Activated CD4-positive, CD25-positive, alpha-beta regulatory T cell (primary cell): ENCODE measurements around the gene GALNT1.

ENCODE experiments used
- DNase-seq, 4 experiments: peaks; one replicate each; lab custom pipeline; 2025; lab: John Stamatoyannopoulos, UW

GALNT1 gene

DNA sequence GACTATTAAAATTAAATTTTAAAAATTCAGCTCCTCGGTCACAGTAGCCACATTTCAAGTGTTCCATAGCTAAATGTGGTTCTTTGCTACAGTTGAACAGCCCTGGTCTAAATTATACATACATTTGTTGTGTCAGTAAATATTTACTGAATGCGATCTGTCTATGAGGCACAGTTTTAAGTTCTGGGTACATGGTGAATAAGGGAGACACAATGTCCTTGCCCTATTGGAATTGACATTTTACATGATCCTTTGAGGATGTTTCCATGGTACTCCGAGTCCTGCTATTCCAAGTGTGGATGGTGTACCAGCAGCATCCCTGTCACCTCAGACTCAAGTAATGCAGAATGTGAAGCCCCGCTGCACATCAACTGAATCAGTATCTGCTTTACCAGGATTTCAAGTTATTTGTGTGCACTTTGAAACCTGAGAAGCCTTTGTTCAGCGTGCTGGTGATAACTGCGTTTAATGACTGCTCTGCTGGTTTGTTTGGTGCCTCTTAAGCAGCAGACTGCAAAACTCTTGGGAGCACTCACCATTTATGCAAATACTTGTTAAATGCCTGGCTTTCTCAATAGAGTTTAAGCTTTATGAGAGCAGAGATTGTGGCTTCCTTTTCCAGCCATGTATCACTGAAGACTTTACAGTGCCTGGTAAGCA is 1.5 kb downstream of the GALNT1 start:
- DNase-seq, result no peak

- DNase-seq, result no peak
These were observed 3.2 kb downstream of the GALNT1 start for GRCh38 chr18:35584735-35585134.

DNA sequence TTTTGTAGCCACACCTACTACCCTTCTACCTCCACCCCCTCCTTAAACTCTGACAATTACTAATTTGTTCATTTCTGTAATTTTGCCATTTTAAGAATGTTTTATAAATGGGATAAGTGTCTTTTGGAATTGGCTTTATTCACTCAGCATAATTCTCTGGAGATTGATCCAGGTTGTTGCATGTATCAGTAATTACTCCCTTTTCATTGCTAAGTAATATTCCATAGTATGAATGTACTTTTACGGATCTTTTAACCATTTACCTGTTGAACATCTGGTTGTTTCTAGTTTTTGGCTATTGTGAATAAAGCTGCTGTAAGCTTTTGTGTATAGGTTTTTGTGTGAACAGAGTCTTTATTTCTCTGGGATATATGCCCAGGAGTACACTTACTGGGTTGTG is 4.1 kb downstream of the GALNT1 start:
- no peak for DNase-seq

DNA sequence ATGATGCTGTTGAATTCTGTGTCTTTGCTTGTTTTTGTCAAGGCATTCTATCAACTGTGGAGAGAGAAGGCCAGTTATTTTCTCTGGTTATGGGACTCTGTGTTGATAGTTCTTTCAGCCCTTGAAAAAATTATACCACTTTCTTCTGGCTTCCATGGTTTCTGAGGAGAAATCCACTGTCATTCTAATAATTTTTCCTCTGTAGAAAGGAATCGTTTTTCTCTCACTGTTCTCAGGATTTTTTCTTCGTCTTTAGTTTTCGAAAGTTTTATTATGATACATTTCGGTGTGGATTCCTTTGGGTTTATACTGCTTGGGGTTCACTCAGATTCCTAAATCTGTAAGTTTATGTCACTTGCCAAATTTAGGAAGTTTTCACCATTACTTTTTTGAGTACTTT is 6.6 kb downstream of the GALNT1 start:
- no peak for DNase-seq

GRCh38 chr18:35588995-35589394 is 7.5 kb downstream of the GALNT1 start:
- DNase-seq, result peak in 2 of 4 experiments; percentile 12 to 15

- DNase-seq, result no peak
These were observed 8.0 kb downstream of the GALNT1 start for GRCh38 chr18:35589546-35589945.

GRCh38 chr18:35590935-35591334 is 9.4 kb downstream of the GALNT1 start:
- no peak for DNase-seq

DNA sequence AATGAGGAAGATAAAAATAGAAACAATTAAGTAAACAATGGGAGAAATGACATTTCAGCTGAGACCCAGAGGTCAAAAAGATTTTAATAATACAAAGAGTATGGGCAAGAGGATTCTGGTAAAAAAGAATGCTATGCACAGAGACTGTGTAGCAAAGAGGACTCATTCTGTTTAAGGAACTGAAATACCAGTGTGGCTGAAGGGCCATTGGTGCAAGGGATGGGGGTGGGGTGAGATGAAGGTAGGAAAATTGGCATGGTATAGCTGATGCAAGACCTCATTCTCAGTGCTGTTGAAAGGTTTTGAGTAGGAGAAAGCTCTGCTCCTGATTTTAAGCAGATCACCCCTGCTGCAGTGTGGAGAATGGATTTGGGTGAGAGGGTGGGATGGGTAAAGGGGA is 10.8 kb downstream of the GALNT1 start:
- DNase-seq, result no peak

GRCh38 chr18:35593859-35594258 is 12.3 kb downstream of the GALNT1 start:
- no peak for DNase-seq

DNA sequence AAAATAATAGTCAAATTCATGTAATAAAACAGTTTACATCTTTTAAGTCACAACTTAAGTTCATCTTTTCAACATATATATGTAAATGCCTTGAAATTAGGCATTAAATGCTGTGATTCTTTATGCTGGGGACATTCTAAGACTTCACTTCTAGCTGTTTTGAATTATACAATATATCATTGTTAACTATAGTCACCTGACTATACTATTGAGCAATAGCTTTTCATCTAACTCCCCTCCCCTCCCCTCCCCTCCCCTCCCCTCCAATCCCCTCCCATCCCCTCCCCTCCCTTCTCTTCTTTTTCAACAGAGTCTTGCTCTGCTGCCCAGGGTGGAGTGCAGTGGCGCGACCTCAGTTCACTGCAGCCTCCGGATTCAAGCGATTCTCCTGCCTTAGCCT is 16.2 kb downstream of the GALNT1 start:
- no peak for DNase-seq

DNA sequence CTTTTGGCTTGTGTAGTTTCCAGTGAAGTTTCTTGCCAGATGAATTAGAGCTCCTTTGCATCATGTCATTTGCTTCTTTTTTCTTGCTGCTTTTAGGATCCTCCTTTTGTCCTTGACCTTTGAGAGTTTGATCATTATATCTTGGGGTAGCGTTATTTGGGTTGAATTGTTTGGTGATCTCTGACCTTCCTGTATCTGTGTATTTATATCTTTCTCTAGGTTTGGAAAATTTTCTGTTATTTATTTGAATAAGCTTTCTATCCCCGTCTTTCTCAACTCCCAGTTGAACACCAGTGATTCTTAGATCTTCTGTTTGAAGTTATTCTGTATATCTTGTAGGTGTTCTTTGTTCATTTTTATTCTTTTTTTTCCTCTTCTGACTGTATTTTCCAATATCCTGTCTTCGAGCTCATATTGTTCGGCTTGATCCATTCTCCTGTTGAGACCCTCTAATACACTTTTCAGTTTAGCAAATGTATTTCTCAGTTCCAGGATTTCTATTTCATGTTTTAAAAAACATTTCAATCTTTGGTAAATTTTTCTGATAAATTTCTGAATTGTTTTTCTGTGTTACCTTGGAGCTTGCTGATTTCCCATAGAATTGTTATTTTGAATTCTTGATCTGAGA is 20.8 kb downstream of the GALNT1 start:
- DNase-seq, result no peak

DNA sequence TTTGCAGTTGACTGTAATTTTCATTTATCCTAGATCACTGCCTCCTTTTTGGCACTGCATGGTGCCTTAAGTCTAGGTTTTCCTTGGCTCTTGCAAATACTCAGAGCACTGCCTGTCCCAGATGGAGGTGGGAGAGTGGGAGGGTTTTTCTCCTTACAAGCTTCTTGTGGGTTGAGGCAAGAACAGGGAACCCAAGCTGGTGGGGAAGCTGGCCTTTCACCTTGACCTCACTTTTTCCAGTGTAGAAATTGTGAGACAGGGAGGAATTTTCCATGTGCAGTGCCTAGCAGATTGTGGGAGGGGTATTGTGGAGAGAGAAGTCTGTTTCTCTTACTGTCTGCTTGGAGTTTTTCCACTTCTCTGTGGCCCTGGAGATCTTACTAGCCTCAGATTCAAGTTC is 21.5 kb downstream of the GALNT1 start:
- no peak for DNase-seq

- DNase-seq, result no peak
These were observed 22.0 kb downstream of the GALNT1 start for GRCh38 chr18:35603528-35603927.

- no peak for DNase-seq
These were observed 22.8 kb downstream of the GALNT1 start for GRCh38 chr18:35604369-35604768.

GRCh38 chr18:35605686-35606417 is 24.3 kb downstream of the GALNT1 start:
- DNase-seq, result no peak

DNA sequence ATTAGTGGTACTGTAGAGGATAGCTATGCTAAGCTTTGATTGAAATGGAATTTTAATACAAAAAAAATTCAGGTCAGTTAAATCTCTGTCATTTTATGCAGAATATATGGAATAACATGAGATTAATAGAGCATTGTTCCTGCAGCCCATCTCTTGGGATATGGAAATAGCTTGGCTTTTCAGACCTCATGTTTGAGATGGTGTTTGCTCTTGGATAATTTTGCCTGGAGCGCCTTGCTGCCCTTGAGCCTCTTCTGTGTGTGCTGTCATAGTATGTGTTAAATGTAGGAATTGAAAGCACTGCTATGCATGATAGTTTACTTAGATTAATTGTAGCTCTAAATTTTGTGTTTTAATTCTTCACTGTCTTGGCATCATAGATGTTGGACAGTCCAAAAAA is 27.7 kb downstream of the GALNT1 start:
- no peak for DNase-seq

DNA sequence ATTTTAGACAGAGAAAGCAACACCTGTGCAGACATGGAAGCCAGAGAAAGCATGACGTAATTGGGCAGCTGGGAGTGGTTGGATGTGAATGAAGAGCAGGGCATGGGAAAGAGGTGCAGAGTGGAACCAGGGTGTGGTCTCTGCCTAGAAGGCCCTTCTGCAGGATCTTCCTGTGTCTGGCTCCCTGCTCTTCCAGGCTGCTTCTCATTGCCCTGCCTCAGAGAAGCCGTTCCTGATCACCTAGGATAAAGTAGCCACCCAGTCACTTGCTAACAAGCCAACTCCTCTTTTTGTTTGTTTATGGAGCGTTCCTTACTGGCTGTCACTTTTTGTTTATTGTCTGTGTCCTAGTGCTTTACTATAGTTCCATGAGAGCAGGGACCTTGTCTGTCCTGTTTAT is 28.5 kb downstream of the GALNT1 start:
- no peak for DNase-seq

- DNase-seq, result no peak
These were observed 29.2 kb downstream of the GALNT1 start for GRCh38 chr18:35610724-35611123.

- no peak for DNase-seq
These were observed 30.0 kb downstream of the GALNT1 start for GRCh38 chr18:35611518-35611917.

DNA sequence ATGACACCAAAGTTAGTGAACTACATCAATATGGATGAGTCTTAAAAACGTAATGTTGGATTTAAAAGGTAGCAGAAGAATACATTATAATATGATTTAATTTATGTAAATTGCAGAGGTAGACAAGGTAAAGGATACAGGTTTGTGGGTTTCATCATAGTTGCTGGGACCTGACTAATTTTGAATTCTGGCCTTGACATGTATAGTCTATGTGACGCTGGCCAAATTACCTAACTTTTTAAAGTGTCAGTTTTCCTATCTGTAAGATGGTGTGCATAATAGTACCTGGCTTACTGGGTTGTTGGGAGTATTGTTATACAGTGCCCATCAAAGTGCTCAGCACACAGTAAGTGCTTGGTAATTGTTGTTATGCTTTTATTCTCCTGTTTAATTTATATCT is 34.5 kb downstream of the GALNT1 start:
- no peak for DNase-seq

DNA sequence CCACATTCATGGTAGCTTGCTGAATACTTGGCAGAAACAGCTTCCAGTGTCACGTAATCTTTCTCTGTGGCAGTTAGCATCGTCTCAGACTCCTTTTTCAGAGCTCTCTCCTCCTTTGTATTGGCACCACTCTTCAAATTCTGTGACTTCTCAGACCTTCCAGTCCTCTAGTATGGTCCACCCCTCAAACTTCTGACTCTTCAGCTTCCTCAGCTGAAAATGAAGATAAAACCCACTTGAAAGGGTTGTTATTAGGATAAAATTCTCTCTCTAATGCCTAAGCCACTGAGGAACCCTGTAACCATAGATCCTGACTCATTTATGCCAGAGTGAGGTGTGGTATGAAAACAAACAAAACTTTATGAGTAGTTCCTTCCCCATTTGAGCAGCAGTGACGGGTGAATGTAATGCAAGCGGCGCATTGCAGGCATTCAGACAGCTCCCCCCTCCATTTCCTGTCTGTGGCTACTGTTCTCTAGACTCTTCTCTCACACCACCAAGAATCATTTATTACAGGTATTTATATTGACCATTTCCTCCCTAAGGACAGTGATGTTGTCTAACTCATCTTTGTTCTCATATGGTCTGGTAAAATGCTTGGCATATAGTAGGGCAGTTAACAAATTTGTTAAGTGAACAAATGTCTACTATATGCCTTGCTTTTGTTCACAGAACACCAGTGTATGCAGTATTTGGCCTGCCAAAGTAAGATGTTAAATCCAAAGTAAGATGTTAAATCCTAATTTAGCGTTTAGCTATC is 35.3 kb downstream of the GALNT1 start:
- peak; percentile 10 to 36 (median 16) for DNase-seq

DNA sequence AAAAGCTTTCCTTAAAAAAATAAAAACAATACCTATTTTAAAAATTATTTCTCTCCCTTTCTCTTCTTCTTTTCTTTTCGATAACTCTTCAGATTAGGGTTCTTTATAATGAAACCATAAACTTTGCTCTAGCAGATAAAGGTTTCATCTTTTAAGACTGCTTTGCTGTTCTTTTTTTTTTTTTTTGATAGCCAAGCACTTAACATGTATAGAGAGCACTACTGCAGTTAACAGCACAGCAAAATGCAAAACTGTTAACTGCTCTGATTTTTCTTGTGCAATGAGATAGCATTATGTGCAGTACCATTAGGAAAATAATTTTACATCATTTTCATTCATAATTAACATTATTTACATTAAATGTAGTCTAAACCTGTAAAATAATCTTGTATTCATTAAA is 36.3 kb downstream of the GALNT1 start:
- no peak for DNase-seq

- no peak for DNase-seq
These were observed 36.7 kb downstream of the GALNT1 start for GRCh38 chr18:35618289-35618688.
